ENCODE data around the gene ARHGEF37.
A peak's percentile ranks its signal among the peaks of the same experiment; 100 is the strongest.

Gene ARHGEF37

DNA sequence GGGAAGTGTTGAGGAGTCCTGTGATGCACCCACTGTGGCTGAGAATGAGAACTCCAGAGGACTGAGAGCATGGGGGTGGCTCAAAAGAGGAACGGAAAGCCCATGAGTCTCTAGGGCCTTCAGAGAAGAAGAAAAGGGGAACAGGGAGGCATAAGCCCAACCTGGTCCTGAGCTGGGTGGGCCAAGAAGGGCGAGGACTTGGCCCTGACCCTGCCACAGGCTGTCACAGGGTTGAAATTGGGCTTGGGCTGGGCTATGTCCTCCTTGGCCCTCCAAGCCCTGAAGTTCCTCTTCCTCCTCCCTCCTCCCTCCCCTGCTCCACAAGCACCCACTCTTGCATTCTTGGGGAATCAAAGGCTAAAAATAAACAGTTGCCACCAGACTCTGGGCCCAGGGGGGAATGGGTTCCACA is 99.5 kb downstream of the ARHGEF37 start:
- peak overlapping the region; percentile 41; the same call in 1 of the 2 replicates for H3K9ac ChIP-seq (ENCODE audit: low read length)

DNA sequence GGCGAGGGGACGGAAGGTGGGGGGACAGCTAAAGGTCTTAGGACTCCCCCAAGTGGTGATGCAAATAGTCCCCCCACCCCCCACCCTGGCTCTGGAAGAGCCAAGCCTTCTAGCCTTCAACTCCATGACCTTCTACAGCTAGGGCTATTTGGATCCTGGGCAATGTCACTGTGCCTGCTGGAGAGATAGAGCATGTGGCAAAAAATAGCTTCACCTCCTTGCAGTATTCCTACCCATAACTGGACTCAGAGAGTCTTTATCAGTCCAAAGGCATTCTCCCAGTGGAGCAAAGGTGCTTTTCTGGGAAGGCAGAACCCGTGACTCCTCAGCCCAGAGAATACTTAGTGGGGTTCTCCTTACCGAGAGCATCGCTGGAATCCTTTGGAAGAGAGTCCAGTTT is 100.0 kb downstream of the ARHGEF37 start:
- H3K9me3 ChIP-seq (ENCODE audit: insufficient read depth, low read length) = no peaks in the 10 kb centered on the region
- peak overlapping the region; percentile 68 for H3K27ac ChIP-seq (ENCODE audit: low read length)
- peaks cover 3% of the 10 kb centered on the region; the same call in 1 of the 2 replicates for H3K27me3 ChIP-seq (ENCODE audit: low read depth, low read length)
- peak overlapping the region; percentile 41; the same call in 1 of the 2 replicates for H3K9ac ChIP-seq (ENCODE audit: low read length)
- H2AFZ ChIP-seq (ENCODE audit: low read depth, low read length) = no peak overlapping the region
- no peaks in the 10 kb centered on the region for H3K79me2 ChIP-seq (ENCODE audit: low read length)
- H3K4me2 ChIP-seq (ENCODE audit: low read length) = peak overlapping the region; percentile 67
- peak overlapping the region; percentile 38; the same call in 1 of the 2 replicates for H3K4me3 ChIP-seq (ENCODE audit: low read length)
- no peaks in the 10 kb centered on the region for H3K36me3 ChIP-seq (replicated peaks; ENCODE audit: low read depth, low read length)
- no peaks in the 10 kb centered on the region for H4K20me1 ChIP-seq (ENCODE audit: insufficient read depth, low read length)
- H3K4me1 ChIP-seq (ENCODE audit: low read length) = peaks cover 37% of the 10 kb centered on the region
- TF ChIP-seq, protein P1, sequence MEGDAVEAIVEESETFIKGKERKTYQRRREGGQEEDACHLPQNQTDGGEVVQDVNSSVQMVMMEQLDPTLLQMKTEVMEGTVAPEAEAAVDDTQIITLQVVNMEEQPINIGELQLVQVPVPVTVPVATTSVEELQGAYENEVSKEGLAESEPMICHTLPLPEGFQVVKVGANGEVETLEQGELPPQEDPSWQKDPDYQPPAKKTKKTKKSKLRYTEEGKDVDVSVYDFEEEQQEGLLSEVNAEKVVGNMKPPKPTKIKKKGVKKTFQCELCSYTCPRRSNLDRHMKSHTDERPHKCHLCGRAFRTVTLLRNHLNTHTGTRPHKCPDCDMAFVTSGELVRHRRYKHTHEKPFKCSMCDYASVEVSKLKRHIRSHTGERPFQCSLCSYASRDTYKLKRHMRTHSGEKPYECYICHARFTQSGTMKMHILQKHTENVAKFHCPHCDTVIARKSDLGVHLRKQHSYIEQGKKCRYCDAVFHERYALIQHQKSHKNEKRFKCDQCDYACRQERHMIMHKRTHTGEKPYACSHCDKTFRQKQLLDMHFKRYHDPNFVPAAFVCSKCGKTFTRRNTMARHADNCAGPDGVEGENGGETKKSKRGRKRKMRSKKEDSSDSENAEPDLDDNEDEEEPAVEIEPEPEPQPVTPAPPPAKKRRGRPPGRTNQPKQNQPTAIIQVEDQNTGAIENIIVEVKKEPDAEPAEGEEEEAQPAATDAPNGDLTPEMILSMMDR (IDR thresholded peaks at IDR 0.05; ENCODE audit: low read depth, low read length) = 0 out of 2 replicates have a peak, but pooled peaks have one; percentile 9
- no peak for TF ChIP-seq EZH2phosphoT487 (IDR thresholded peaks at IDR 0.05; ENCODE audit: low read depth)

More for the DNA sequence above, 99.5 kb downstream of the ARHGEF37 start:
- H3K4me2 ChIP-seq (ENCODE audit: low read length) = peak overlapping the region; percentile 67
- peak overlapping the region; percentile 68 for H3K27ac ChIP-seq (ENCODE audit: low read length)
- H3K9me3 ChIP-seq (ENCODE audit: insufficient read depth, low read length) = no peaks in the 10 kb centered on the region
- H3K27me3 ChIP-seq (ENCODE audit: low read depth, low read length) = peaks cover 3% of the 10 kb centered on the region; the same call in 1 of the 2 replicates
- no peak overlapping the region for H2AFZ ChIP-seq (ENCODE audit: low read depth, low read length)
- TF ChIP-seq, protein P1 (IDR thresholded peaks at IDR 0.05; ENCODE audit: low read depth, low read length) = no peak
- TF ChIP-seq EZH2phosphoT487 (IDR thresholded peaks at IDR 0.05; ENCODE audit: low read depth) = no peak
- peaks cover 37% of the 10 kb centered on the region for H3K4me1 ChIP-seq (ENCODE audit: low read length)
- no peaks in the 10 kb centered on the region for H3K36me3 ChIP-seq (replicated peaks; ENCODE audit: low read depth, low read length)
- no peaks in the 10 kb centered on the region for H4K20me1 ChIP-seq (ENCODE audit: insufficient read depth, low read length)
- peak overlapping the region; percentile 38; the same call in 1 of the 2 replicates for H3K4me3 ChIP-seq (ENCODE audit: low read length)
- H3K79me2 ChIP-seq (ENCODE audit: low read length) = no peaks in the 10 kb centered on the region

DNA sequence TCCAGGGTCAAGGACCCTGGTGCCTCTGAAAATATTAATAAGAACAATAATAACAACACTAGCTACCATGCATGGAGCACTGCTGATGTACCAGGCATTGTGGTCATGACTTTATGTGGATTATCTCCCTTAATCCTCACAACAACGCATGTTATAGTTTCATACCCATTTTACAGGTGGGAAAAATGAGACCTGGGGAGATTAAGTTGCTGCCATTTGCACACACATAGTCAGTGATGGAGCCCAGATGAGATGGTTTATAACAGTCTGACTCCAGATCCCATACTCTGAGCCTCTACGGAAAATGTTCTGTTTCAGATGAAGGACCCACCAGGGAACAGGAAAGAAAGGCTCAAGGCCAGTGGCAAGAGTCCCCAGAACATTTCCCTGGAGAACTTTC is 100.6 kb downstream of the ARHGEF37 start:
- TF ChIP-seq, protein P1 (IDR thresholded peaks at IDR 0.05; ENCODE audit: low read depth, low read length) = no peak
- no peak for TF ChIP-seq EZH2phosphoT487 (IDR thresholded peaks at IDR 0.05; ENCODE audit: low read depth)
- Histone ChIP-seq H3K9ac (ENCODE audit: low read length) (no peak overlapping the region), H3K4me2 (ENCODE audit: low read length) (no peak overlapping the region)

DNA sequence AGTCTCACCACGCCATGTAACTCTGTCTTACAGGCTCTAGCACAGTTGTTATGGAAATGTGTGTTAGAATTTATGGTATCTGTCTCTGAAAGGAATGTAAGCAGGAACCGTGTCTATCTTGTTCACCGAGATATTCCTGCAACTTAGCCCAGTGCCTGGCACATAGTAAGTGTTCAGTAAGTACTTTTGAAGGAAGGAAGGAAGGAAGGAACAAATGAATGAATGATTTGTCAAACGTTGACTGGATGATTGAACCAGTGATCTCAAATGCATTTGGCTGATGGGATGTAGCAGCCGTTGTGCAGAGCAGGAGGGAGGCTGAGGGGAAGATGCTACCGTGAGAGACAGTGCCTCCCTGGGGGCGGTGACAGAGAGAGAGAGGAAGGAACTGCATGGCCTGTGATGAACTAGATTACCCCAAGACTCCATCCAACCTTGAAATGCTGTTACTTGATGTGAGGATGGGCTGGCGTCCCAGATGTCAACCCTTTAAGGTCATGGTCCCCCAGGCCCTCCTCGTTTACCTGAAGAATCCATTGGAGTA is 101.3 kb downstream of the ARHGEF37 start:
- Histone ChIP-seq H3K27ac (ENCODE audit: low read length) (no peak overlapping the region), H2AFZ (ENCODE audit: low read depth, low read length) (no peak overlapping the region), H3K9me3 (ENCODE audit: insufficient read depth, low read length) (no peaks in the 10 kb centered on the region), H4K20me1 (ENCODE audit: insufficient read depth, low read length) (no peaks in the 10 kb centered on the region), H3K79me2 (ENCODE audit: low read length) (no peaks in the 10 kb centered on the region), H3K27me3 (ENCODE audit: low read depth, low read length) (peaks cover 3% of the 10 kb centered on the region; the same call in 1 of the 2 replicates), H3K4me1 (ENCODE audit: low read length) (peaks cover 36% of the 10 kb centered on the region), H3K4me2 (ENCODE audit: low read length) (no peak overlapping the region), H3K9ac (ENCODE audit: low read length) (no peak overlapping the region), H3K36me3 (replicated peaks; ENCODE audit: low read depth, low read length) (no peaks in the 10 kb centered on the region), H3K4me3 (ENCODE audit: low read length) (no peak overlapping the region)
- TF ChIP-seq, protein P1 (IDR thresholded peaks at IDR 0.05; ENCODE audit: low read depth, low read length) = no peak
- TF ChIP-seq EZH2phosphoT487 (IDR thresholded peaks at IDR 0.05; ENCODE audit: low read depth) = no peak

More for the DNA sequence above, 100.6 kb downstream of the ARHGEF37 start:
- Histone ChIP-seq H3K4me3 (ENCODE audit: low read length) (no peak overlapping the region), H3K9me3 (ENCODE audit: insufficient read depth, low read length) (no peaks in the 10 kb centered on the region), H3K27ac (ENCODE audit: low read length) (no peak overlapping the region), H3K27me3 (ENCODE audit: low read depth, low read length) (peaks cover 3% of the 10 kb centered on the region; the same call in 1 of the 2 replicates), H3K36me3 (replicated peaks; ENCODE audit: low read depth, low read length) (no peaks in the 10 kb centered on the region), H2AFZ (ENCODE audit: low read depth, low read length) (no peak overlapping the region), H3K4me1 (ENCODE audit: low read length) (peaks cover 37% of the 10 kb centered on the region), H3K79me2 (ENCODE audit: low read length) (no peaks in the 10 kb centered on the region), H4K20me1 (ENCODE audit: insufficient read depth, low read length) (no peaks in the 10 kb centered on the region)
